Activated naive CD8-positive, alpha-beta T cell treated with anti-CD3 and anti-CD28 coated beads for 36 hours (primary cell): ENCODE measurements around the gene TSHZ1. TPM values are rescaled to one million over a fixed set of nuclear protein-coding genes. Genes with fewer than 3 reads are reported as not detected.

Source experiments
- DNase-seq: peaks from one replicate; pipeline ENCODE4 v3.0.0; 2021
- H3K27ac Mint-ChIP-seq: one replicate; pipeline ENCODE4 v1.8.0; 2022; ENCODE audit warnings: mild to moderate bottlenecking, moderate library complexity, mixed read lengths
- H3K27me3 Mint-ChIP-seq: one replicate; pipeline ENCODE4 v1.8.0; 2022; ENCODE audit warnings: mild to moderate bottlenecking, mixed read lengths
- H3K36me3 Mint-ChIP-seq: one replicate; pipeline ENCODE4 v1.8.0; 2021; ENCODE audit warnings: mild to moderate bottlenecking, mixed read lengths
- H3K4me1 Mint-ChIP-seq: one replicate; pipeline ENCODE4 v1.8.0; 2021; ENCODE audit warnings: mixed read lengths
- H3K4me3 Mint-ChIP-seq: one replicate; pipeline ENCODE4 v1.8.0; 2022; ENCODE audit warnings: mild to moderate bottlenecking, moderate library complexity, mixed read lengths
- H3K9me3 Mint-ChIP-seq: one replicate; pipeline ENCODE4 v1.8.0; 2022; ENCODE audit warnings: mixed read lengths
- total RNA-seq, 2 experiments: library from RNA; stranded (reverse); gene quantifications; one replicate each; pipeline ENCODE4 v1.2.3, GENCODE V29; 2021

Gene TSHZ1
- total RNA-seq, 2 experiments from 2014 or later = 11.2 to 11.4 TPM

- H3K4me1 Mint-ChIP-seq = no peaks in the 10 kb centered on the region
- no peaks in the 10 kb centered on the region for H3K27me3 Mint-ChIP-seq
- H3K9me3 Mint-ChIP-seq = no peaks in the 10 kb centered on the region
- no peak overlapping the region for H3K4me3 Mint-ChIP-seq
- DNase-seq = no peak
- H3K36me3 Mint-ChIP-seq = no peaks in the 10 kb centered on the region
- H3K27ac Mint-ChIP-seq = no peak overlapping the region
Observed at GRCh38 chr18:75293591-75293990, 83.0 kb downstream of the TSHZ1 start.

DNA sequence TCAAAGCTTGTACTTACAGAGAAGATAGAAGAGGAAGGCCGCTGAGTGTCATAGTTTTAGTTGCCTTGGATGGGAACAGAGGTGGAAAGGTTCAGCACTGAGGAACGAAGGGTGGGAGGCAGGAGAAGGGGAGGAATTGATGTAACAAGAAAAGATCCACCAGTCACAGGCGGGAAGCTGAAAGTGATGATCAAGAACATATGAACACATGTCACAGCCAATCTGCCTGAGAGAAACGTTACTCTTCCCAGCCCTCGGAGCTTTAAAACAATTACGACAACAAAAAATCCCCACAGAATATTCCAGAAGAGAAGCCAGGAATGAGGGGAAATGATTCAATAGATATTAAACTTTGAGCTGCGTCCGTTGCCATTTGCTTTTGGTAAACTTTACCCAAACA lies 87.1 kb downstream of the TSHZ1 start:
- no peak for DNase-seq
- Mint-ChIP-seq H3K4me1 (no peaks in the 10 kb centered on the region), H3K36me3 (no peaks in the 10 kb centered on the region), H3K27ac (no peak overlapping the region), H3K27me3 (no peaks in the 10 kb centered on the region), H3K4me3 (no peak overlapping the region), H3K9me3 (no peaks in the 10 kb centered on the region)

- Mint-ChIP-seq H3K27ac (no peak overlapping the region), H3K36me3 (no peaks in the 10 kb centered on the region), H3K4me3 (no peak overlapping the region), H3K27me3 (no peaks in the 10 kb centered on the region), H3K4me1 (no peaks in the 10 kb centered on the region), H3K9me3 (no peaks in the 10 kb centered on the region)
- no peak for DNase-seq
Observed at GRCh38 chr18:75304678-75305557, 94.3 kb downstream of the TSHZ1 start.

DNA sequence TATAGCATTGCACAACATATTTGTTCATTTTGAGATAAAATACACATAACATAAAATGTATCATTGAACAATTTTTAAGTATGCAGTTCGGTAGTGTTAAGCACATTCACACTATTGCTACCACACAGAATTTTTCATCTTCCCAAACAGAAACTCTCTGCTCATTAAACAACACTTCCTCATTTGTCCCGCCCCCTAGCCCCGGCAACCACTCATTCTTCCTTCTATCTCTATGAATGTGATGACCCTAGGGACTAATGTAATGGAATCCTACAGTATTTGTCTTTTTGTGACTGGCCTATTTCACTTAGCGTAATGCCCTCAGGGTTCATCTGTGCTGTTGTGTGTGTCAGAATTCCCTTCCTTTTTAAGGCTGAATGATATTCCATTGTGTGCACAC lies 95.4 kb downstream of the TSHZ1 start:
- Mint-ChIP-seq H3K27ac (no peak overlapping the region), H3K4me1 (no peaks in the 10 kb centered on the region), H3K9me3 (peaks cover 7% of the 10 kb centered on the region), H3K4me3 (no peak overlapping the region), H3K36me3 (peaks cover 3% of the 10 kb centered on the region), H3K27me3 (no peaks in the 10 kb centered on the region)
- DNase-seq = no peak

GRCh38 chr18:75307530-75307929 lies 96.9 kb downstream of the TSHZ1 start:
- H3K36me3 Mint-ChIP-seq = peaks cover 6% of the 10 kb centered on the region
- H3K4me1 Mint-ChIP-seq = no peaks in the 10 kb centered on the region
- H3K9me3 Mint-ChIP-seq = peaks cover 7% of the 10 kb centered on the region
- no peak overlapping the region for H3K27ac Mint-ChIP-seq
- no peak overlapping the region for H3K4me3 Mint-ChIP-seq
- no peak for DNase-seq
- no peaks in the 10 kb centered on the region for H3K27me3 Mint-ChIP-seq

- Mint-ChIP-seq H3K36me3 (peaks cover 6% of the 10 kb centered on the region), H3K9me3 (peaks cover 7% of the 10 kb centered on the region), H3K4me1 (no peaks in the 10 kb centered on the region), H3K27me3 (no peaks in the 10 kb centered on the region), H3K4me3 (no peak overlapping the region), H3K27ac (no peak overlapping the region)
- no peak for DNase-seq
Observed at GRCh38 chr18:75309564-75309963, 99.0 kb downstream of the TSHZ1 start.

- DNase-seq = no peak
- H3K36me3 Mint-ChIP-seq = peaks cover 6% of the 10 kb centered on the region
- no peak overlapping the region for H3K27ac Mint-ChIP-seq
- H3K4me3 Mint-ChIP-seq = no peak overlapping the region
- no peaks in the 10 kb centered on the region for H3K4me1 Mint-ChIP-seq
- H3K9me3 Mint-ChIP-seq = peaks cover 7% of the 10 kb centered on the region
- no peaks in the 10 kb centered on the region for H3K27me3 Mint-ChIP-seq
Observed at GRCh38 chr18:75314117-75314516, 103.5 kb downstream of the TSHZ1 start.

- H3K4me1 Mint-ChIP-seq = no peaks in the 10 kb centered on the region
- peaks cover 6% of the 10 kb centered on the region for H3K36me3 Mint-ChIP-seq
- no peak overlapping the region for H3K27ac Mint-ChIP-seq
- no peaks in the 10 kb centered on the region for H3K27me3 Mint-ChIP-seq
- peaks cover 7% of the 10 kb centered on the region for H3K9me3 Mint-ChIP-seq
- DNase-seq = no peak
- no peak overlapping the region for H3K4me3 Mint-ChIP-seq
Observed at GRCh38 chr18:75314606-75315005, 104.0 kb downstream of the TSHZ1 start.

DNA sequence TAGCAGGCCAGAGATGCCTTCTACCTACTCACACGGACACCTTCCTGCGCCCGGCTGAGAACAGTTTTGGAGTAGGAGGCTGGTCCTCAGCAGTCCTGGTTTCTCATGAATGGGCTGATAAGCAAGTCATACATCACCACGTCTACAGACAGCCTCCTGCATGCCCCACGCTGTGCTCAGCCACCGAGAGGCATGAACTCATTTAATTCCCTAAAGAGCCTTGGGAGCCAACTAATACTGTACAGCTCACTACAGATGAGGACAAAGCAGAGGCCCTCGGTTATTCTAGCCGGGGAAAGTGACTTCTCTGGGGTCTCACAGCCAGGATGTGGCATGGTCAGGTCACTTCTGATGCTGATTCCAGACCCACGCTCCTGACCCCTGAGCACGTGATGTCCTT lies 105.6 kb downstream of the TSHZ1 start:
- H3K27me3 Mint-ChIP-seq = no peaks in the 10 kb centered on the region
- DNase-seq = no peak
- H3K4me3 Mint-ChIP-seq = no peak overlapping the region
- H3K36me3 Mint-ChIP-seq = peaks cover under 1% of the 10 kb centered on the region
- H3K9me3 Mint-ChIP-seq = no peaks in the 10 kb centered on the region
- no peaks in the 10 kb centered on the region for H3K4me1 Mint-ChIP-seq
- no peak overlapping the region for H3K27ac Mint-ChIP-seq

GRCh38 chr18:75316826-75317225 lies 106.2 kb downstream of the TSHZ1 start:
- no peak for DNase-seq
- H3K27ac Mint-ChIP-seq = no peak overlapping the region
- no peaks in the 10 kb centered on the region for H3K36me3 Mint-ChIP-seq
- no peak overlapping the region for H3K4me3 Mint-ChIP-seq
- no peaks in the 10 kb centered on the region for H3K9me3 Mint-ChIP-seq
- H3K27me3 Mint-ChIP-seq = no peaks in the 10 kb centered on the region
- H3K4me1 Mint-ChIP-seq = no peaks in the 10 kb centered on the region

GRCh38 chr18:75317300-75317699 lies 106.7 kb downstream of the TSHZ1 start:
- H3K27ac Mint-ChIP-seq = no peak overlapping the region
- no peak for DNase-seq
- H3K27me3 Mint-ChIP-seq = no peaks in the 10 kb centered on the region
- no peaks in the 10 kb centered on the region for H3K4me1 Mint-ChIP-seq
- no peak overlapping the region for H3K4me3 Mint-ChIP-seq
- no peaks in the 10 kb centered on the region for H3K36me3 Mint-ChIP-seq
- H3K9me3 Mint-ChIP-seq = no peaks in the 10 kb centered on the region

DNA sequence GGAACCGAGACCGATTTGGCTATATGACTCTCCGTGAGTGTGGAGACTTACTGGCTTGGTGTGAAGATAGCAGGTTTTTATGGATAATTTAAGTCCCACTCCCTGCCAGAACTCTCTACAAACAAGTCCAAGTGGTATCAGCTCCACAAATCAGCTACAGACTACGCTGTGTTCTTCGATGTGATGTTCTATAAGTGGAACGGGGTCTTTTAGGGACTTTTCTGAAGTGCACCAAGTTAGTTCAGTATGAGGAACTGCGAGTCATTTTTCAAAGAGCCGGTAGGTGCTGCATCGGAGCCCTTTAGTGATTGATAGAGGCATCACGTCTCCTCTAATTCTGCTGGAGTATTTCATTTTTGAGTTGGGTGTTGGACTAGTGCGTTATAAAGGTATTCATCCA lies 107.1 kb downstream of the TSHZ1 start:
- no peak for DNase-seq
- H3K27me3 Mint-ChIP-seq = no peaks in the 10 kb centered on the region

DNA sequence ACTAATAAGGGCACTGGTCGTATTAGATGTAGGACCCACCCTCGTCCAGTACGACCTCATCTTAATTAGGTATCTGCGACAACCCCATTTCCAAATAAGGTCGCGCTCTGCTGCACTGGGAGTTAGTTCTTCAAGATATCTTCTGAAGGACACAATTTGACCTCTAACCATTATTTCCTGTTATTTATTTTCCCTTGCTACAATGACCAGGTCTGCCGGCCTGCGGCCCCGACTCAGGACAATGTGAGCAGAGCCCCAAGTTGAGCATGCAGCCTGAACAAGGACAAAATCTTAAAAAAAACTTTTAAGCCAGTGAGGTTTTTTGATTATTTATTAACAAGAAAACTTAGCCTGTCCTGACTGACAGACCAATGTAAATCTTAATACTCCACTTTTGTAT lies 109.3 kb downstream of the TSHZ1 start:
- no peak overlapping the region for H3K4me3 Mint-ChIP-seq
- no peak overlapping the region for H3K27ac Mint-ChIP-seq
- H3K9me3 Mint-ChIP-seq = no peaks in the 10 kb centered on the region
- no peaks in the 10 kb centered on the region for H3K4me1 Mint-ChIP-seq
- H3K36me3 Mint-ChIP-seq = no peaks in the 10 kb centered on the region
- no peaks in the 10 kb centered on the region for H3K27me3 Mint-ChIP-seq
- no peak for DNase-seq

More for the DNA sequence above, 107.1 kb downstream of the TSHZ1 start:
- no peaks in the 10 kb centered on the region for H3K9me3 Mint-ChIP-seq
- no peaks in the 10 kb centered on the region for H3K36me3 Mint-ChIP-seq
- H3K4me1 Mint-ChIP-seq = no peaks in the 10 kb centered on the region
- H3K27ac Mint-ChIP-seq = no peak overlapping the region
- H3K4me3 Mint-ChIP-seq = no peak overlapping the region

- DNase-seq = no peak
- Mint-ChIP-seq H3K36me3 (no peaks in the 10 kb centered on the region), H3K4me3 (no peak overlapping the region), H3K27me3 (no peaks in the 10 kb centered on the region), H3K27ac (no peak overlapping the region), H3K9me3 (peaks cover 3% of the 10 kb centered on the region), H3K4me1 (no peaks in the 10 kb centered on the region)
Observed at GRCh38 chr18:75320506-75320905, 109.9 kb downstream of the TSHZ1 start.

DNA sequence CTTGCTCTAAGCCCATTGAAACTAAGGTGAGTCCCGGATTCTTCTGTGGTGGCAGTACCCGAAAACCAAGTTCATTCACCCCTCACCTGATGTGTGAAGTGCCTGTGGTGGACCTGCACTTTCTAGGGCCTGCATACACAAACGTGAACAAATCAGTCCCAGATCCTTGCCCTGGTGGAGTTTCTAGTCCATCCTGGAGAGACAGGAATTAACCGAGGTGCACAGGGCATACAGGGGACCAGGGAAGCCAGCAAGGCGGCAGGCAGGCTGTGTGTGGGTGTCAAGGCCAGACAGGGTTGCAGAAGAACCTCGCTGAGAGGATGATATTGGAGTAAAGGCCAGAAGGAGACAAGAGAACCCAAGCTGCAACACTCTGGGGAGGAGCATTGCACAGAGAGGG lies 110.8 kb downstream of the TSHZ1 start:
- H3K36me3 Mint-ChIP-seq = peaks cover 1% of the 10 kb centered on the region
- H3K27ac Mint-ChIP-seq = no peak overlapping the region
- H3K4me1 Mint-ChIP-seq = no peaks in the 10 kb centered on the region
- DNase-seq = no peak
- H3K27me3 Mint-ChIP-seq = no peaks in the 10 kb centered on the region
- H3K4me3 Mint-ChIP-seq = no peak overlapping the region
- H3K9me3 Mint-ChIP-seq = peaks cover 7% of the 10 kb centered on the region

DNA sequence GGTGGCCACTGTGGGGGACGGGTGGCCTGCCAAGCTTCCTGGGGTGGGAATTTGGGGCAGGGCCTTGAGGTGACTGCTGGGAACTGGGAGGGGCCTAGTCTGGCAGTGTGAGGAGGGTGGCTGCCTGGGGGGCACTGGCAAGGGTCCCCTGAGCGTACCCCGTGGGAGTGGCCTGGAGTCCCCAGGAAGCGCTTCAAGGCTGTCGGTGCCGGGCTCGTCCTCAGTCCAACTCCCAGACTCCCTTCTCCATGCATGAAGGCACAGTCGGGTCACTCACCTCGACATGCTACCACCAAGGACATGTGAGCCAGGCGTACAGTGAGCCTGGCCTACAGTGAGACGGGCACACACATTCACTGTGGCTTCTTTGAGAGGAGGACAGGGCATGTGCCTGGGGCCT lies 111.6 kb downstream of the TSHZ1 start:
- Mint-ChIP-seq H3K27ac (no peak overlapping the region), H3K4me1 (no peaks in the 10 kb centered on the region), H3K36me3 (peaks cover 3% of the 10 kb centered on the region), H3K9me3 (peaks cover 12% of the 10 kb centered on the region), H3K4me3 (no peak overlapping the region), H3K27me3 (no peaks in the 10 kb centered on the region)
- no peak for DNase-seq
